B cell (primary cell): ENCODE results near the gene VPS11. TPM values are rescaled to one million over a fixed set of nuclear protein-coding genes. Genes with fewer than 3 reads are reported as not detected.

Source experiments
- ATAC-seq: fragments of 200-7000 bp; cut with Tn5 transposase; one replicate; pipeline ENCODE4 v1.10.0; 2021; ENCODE audit warnings: low read depth, mild to moderate bottlenecking, moderate number of reproducible peaks, moderate library complexity
- CTCF ChIA-PET: fragments of 350-600 bp; sonication (Branson Sonifier 250); formaldehyde crosslinking; loops from one replicate; lab custom pipeline; 2021; ENCODE audit warnings: antibody characterized with exemption, inconsistent platforms; lab: Charles Lee
- POLR2A ChIA-PET: fragments of 350-600 bp; sonication (Branson Sonifier 250); formaldehyde crosslinking; loops from one replicate; lab custom pipeline; 2021; ENCODE audit warnings: antibody characterized with exemption; lab: Charles Lee
- DNase-seq: peaks from one replicate; pipeline ENCODE4 v3.0.0; 2013
- H2AFZ ChIP-seq: 2 replicates; pipeline ENCODE4 v1.6.1; 2012; ENCODE audit warnings: mild to moderate bottlenecking, low read depth, low read length; ENCODE audit not compliant: insufficient read depth, poor library complexity, severe bottlenecking
- H3K27ac ChIP-seq, 2 donors: 1 replicate in 1 of 2; 2 replicates in 1 of 2; pipeline ENCODE4 v1.5.1; 2012 to 2013; ENCODE audit warnings: low read length in 2 of 2, mild to moderate bottlenecking in 2 of 2, moderate library complexity in 1 of 2
- H3K27me3 ChIP-seq, 4 experiments: fragments of 200-600 bp in 1 of 4; sonication (generic) in 1 of 4; replicated peaks in 1 of 4; 1 replicate in 2 of 4; 2 replicates in 2 of 4; pipeline versions ENCODE4 v1.6.1 to v1.7.0; 2013 to 2016; ENCODE audit warnings: low read length in 3 of 4, mild to moderate bottlenecking in 2 of 4, mixed read lengths in 1 of 4, moderate library complexity in 1 of 4; ENCODE audit not compliant: insufficient read depth in 4 of 4, control insufficient read depth in 3 of 4; ENCODE audit errors: control extremely low read depth in 1 of 4
- H3K36me3 ChIP-seq, 2 experiments: replicated peaks in 1 of 2; 1 replicate in 1 of 2; 2 replicates in 1 of 2; pipeline versions ENCODE4 v1.6.1 to v1.7.1; 2013; ENCODE audit warnings: low read length in 1 of 2; ENCODE audit not compliant: insufficient read depth in 2 of 2, control insufficient read depth in 1 of 2; ENCODE audit errors: control extremely low read depth in 1 of 2, extremely low read depth in 1 of 2
- H3K4me1 ChIP-seq, 2 donors: fragments of 200-600 bp in 1 of 2; sonication (generic) in 1 of 2; 1 replicate in 1 of 2; 2 replicates in 1 of 2; pipeline versions ENCODE4 v1.5.1 to v1.6.1; 2013 to 2017; ENCODE audit warnings: low read length in 2 of 2; ENCODE audit not compliant: control insufficient read depth in 2 of 2, insufficient read depth in 2 of 2
- H3K4me2 ChIP-seq: replicated peaks from 2 replicates; pipeline ENCODE3; 2012; ENCODE audit warnings: mild to moderate bottlenecking, low read depth, low read length; ENCODE audit not compliant: poor library complexity, severe bottlenecking
- H3K4me3 ChIP-seq, 5 experiments: fragments of 200-600 bp in 1 of 5; sonication (generic) in 1 of 5; 1 replicate in 3 of 5; 2 replicates in 2 of 5; pipeline versions ENCODE4 v1.5.1 to v1.7.0; 2011 to 2016; ENCODE audit warnings: low read length in 4 of 5, mild to moderate bottlenecking in 4 of 5, low read depth in 2 of 5, control low read depth in 1 of 5, moderate library complexity in 1 of 5; ENCODE audit not compliant: insufficient read depth in 1 of 5; ENCODE audit errors: control extremely low read depth in 1 of 5, extremely low read depth in 1 of 5
- H3K79me2 ChIP-seq: fragments of 200-600 bp; sonication (generic); one replicate; pipeline ENCODE4 v1.6.0; 2016; ENCODE audit warnings: low read length; ENCODE audit not compliant: control insufficient read depth, insufficient read depth
- H3K9ac ChIP-seq: fragments of 200-600 bp; sonication (generic); 2 replicates; pipeline ENCODE4 v1.6.1; 2017; ENCODE audit warnings: mild to moderate bottlenecking, low read length, moderate library complexity
- H3K9me3 ChIP-seq, 3 donors: one replicate each; pipeline versions ENCODE4 v1.6.1 to v1.7.1; 2013; ENCODE audit warnings: low read length in 2 of 3; ENCODE audit not compliant: control insufficient read depth in 2 of 3, insufficient read depth in 1 of 3; ENCODE audit errors: control extremely low read depth in 1 of 3
- H4K20me1 ChIP-seq: 2 replicates; pipeline ENCODE4 v1.6.0; 2012; ENCODE audit warnings: mild to moderate bottlenecking, low read length; ENCODE audit not compliant: insufficient read depth, control insufficient read depth, poor library complexity, severe bottlenecking
- H3K27ac Mint-ChIP-seq: one replicate; pipeline ENCODE4 v1.8.0; 2021; ENCODE audit warnings: mixed read lengths
- H3K27me3 Mint-ChIP-seq: one replicate; pipeline ENCODE4 v1.8.0; 2021; ENCODE audit warnings: mixed read lengths
- H3K4me1 Mint-ChIP-seq: one replicate; pipeline ENCODE4 v1.8.0; 2021; ENCODE audit warnings: mixed read lengths
- H3K4me3 Mint-ChIP-seq: one replicate; pipeline ENCODE4 v1.8.0; 2021; ENCODE audit warnings: mixed read lengths
- H3K9me3 Mint-ChIP-seq: one replicate; pipeline ENCODE4 v1.8.0; 2022; ENCODE audit warnings: mixed read lengths; ENCODE audit not compliant: insufficient read depth
- EZH2 ChIP-seq: IDR thresholded peaks from 2 replicates; pipeline ENCODE4 v1.6.1; 2012; ENCODE audit warnings: borderline replicate concordance, low read depth, mild to moderate bottlenecking, moderate library complexity, low read length; ENCODE audit not compliant: insufficient read depth, poor library complexity, severe bottlenecking
- WGBS: methylation state at CpG from one replicate; pipeline ENCODE4 v1.1.5; 2013; ENCODE audit warnings: missing lambda C conversion rate; ENCODE audit not compliant: insufficient coverage; 5-methylcytosine and 5-hydroxymethylcytosine counted together
- intact Hi-C: fragments of 100-400 bp; cut with micrococcal nuclease; formaldehyde crosslinking; loops from one replicate; pipeline ENCODE4 v1.10.0; 2022
- polyA plus RNA-seq: library from polyadenylated mRNA; depleted of rRNA; stranded (reverse); fragments of >200 nt; gene quantifications from 2 replicates; pipeline ENCODE4 v1.2.3, GENCODE V29; 2012
- total RNA-seq, 2 donors: library from RNA; stranded (reverse); fragments of 120-200 nt in 1 of 2; gene quantifications; 1 replicate in 1 of 2; 2 replicates in 1 of 2; pipeline versions ENCODE4 v1.2.3 to v1.2.4, GENCODE V29; 2013 to 2022
- TF ChIP-seq, protein P1 (sequence below): fragments of 200-600 bp; IDR thresholded peaks from one replicate; pipeline ENCODE4 v1.8.0; 2022; ENCODE audit warnings: antibody characterized with exemption, mild to moderate bottlenecking

The VPS11 gene
- total and polyA plus RNA-seq, 2 donors (not counting 1 experiment from before 2014, with no cell fraction given), result 35.7 to 64.7 TPM

DNA sequence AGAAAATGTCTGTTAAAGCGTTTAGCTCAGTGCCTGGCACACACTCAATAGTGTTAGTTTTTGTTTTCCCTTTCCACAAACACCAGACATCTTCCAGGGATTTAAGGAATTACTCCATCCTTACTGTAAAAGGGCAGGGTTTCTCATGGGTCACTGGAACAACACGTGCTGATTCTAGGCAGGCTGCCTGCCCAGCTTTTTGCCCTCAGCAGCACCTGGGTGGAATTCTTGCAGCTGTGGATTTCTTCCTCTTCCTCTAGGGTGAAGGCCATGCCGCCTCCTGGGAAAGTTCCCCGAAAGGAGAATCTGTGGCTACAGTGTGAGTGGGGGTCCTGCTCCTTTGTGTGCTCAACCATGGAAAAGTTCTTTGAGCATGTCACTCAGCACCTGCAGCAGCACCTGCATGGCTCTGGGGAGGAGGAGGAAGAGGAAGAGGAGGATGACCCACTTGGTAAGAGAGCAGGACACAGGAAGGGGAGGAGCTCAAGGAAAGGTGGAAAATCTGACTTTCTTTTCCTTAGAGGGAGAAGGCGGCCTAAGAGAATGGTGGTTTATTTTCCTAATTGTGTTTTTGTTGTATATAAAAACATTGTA is 59.2 kb downstream of the VPS11 start:
- intact Hi-C loops, result no loop called here
- Histone ChIP-seq H3K4me3 (no peak overlapping the region), H3K9ac (no peak overlapping the region), H3K4me1 (peaks cover 9 to 10% of the 10 kb centered on the region in 2 donors), H3K36me3 (peaks cover 0 to 46% of the 10 kb centered on the region in 2 experiments), H3K27me3 (no peaks in the 10 kb centered on the region), H3K4me2 (no peak overlapping the region), H3K79me2 (peaks cover 68% of the 10 kb centered on the region), H3K9me3 (no peaks in the 10 kb centered on the region), H3K27ac (no peak overlapping the region), H2AFZ (no peak overlapping the region), H4K20me1 (peaks cover 7% of the 10 kb centered on the region)
- Mint-ChIP-seq H3K4me3 (no peak overlapping the region), H3K27ac (no peak overlapping the region), H3K9me3 (no peaks in the 10 kb centered on the region), H3K27me3 (no peaks in the 10 kb centered on the region), H3K4me1 (peaks cover 19% of the 10 kb centered on the region)
- ChIA-PET POLR2A (interaction anchor here (0.6 to 0.7 kb wide), 3 partner anchors 15 to 174 kb away, joined by 3 to 7 read pairs (median 5); no protein-coding TSS in a partner anchor), CTCF (no interaction called here)
- DNase-seq, result no peak
- no peak for TF ChIP-seq EZH2
- TF ChIP-seq, protein P1, sequence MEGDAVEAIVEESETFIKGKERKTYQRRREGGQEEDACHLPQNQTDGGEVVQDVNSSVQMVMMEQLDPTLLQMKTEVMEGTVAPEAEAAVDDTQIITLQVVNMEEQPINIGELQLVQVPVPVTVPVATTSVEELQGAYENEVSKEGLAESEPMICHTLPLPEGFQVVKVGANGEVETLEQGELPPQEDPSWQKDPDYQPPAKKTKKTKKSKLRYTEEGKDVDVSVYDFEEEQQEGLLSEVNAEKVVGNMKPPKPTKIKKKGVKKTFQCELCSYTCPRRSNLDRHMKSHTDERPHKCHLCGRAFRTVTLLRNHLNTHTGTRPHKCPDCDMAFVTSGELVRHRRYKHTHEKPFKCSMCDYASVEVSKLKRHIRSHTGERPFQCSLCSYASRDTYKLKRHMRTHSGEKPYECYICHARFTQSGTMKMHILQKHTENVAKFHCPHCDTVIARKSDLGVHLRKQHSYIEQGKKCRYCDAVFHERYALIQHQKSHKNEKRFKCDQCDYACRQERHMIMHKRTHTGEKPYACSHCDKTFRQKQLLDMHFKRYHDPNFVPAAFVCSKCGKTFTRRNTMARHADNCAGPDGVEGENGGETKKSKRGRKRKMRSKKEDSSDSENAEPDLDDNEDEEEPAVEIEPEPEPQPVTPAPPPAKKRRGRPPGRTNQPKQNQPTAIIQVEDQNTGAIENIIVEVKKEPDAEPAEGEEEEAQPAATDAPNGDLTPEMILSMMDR, result no peak
- 78% methylated on average over 3 of the region's 5 CpGs for WGBS
- no peak for ATAC-seq

DNA sequence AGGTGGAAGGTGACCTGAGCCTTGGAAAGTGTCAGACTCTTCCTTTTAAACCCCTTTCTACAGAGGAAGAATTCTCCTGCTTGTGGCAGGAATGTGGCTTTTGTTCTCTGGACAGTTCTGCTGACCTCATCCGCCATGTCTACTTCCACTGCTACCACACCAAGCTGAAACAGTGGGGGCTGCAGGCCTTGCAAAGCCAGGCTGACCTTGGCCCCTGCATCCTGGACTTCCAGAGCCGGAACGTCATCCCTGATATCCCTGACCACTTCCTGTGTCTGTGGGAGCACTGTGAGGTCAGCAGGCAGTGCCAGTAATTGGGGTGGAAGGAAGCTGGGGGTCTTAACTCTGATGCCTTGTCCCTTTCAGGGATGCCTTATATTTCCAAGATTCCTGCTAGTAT is 63.0 kb downstream of the VPS11 start:
- ATAC-seq (no peak), DNase-seq (no peak)
- Histone ChIP-seq H2AFZ (no peak overlapping the region), H3K4me2 (no peak overlapping the region), H3K9me3 (no peaks in the 10 kb centered on the region), H3K27ac (no peak overlapping the region), H3K4me1 (no peaks in the 10 kb centered on the region), H3K36me3 (peaks cover 1 to 64% of the 10 kb centered on the region in 2 experiments), H3K79me2 (peaks cover 29% of the 10 kb centered on the region), H3K4me3 (no peak overlapping the region), H3K9ac (no peak overlapping the region), H4K20me1 (no peaks in the 10 kb centered on the region), H3K27me3 (no peaks in the 10 kb centered on the region)
- ChIA-PET CTCF (no interaction called here), POLR2A (no interaction called here)
- intact Hi-C loops, result no loop called here
- Mint-ChIP-seq H3K4me3 (no peak overlapping the region), H3K4me1 (peaks cover 5% of the 10 kb centered on the region), H3K27ac (no peak overlapping the region), H3K27me3 (no peaks in the 10 kb centered on the region), H3K9me3 (no peaks in the 10 kb centered on the region)
- WGBS, result 100% methylated on average over 1 of the region's 3 CpGs
- no peak for TF ChIP-seq EZH2
- TF ChIP-seq, protein P1, result no peak
